Measurements from ENCODE around the gene YIF1A. TPM values are rescaled to one million over a fixed set of nuclear protein-coding genes. Genes with fewer than 3 reads are reported as not detected.

YIF1A gene
- total and polyA plus RNA-seq, 2 of the 4 experiments (the other 2 are of a cell fraction) = 128 to 207 TPM

GRCh38 chr11:66285250-66285947 is 3.5 kb downstream of the YIF1A start:
- dilution Hi-C loops (cut with HindIII; ENCODE audit: low sequenced_read_pairs, unreplicated experiment) = no loop called here
- H2BK120ac ChIP-seq (ENCODE audit: low read depth, low read length) = no peak overlapping the region
- intact Hi-C loops (cut with micrococcal nuclease) = no loop called here
- H3K18ac ChIP-seq (ENCODE audit: low read depth, low read length) = no peak overlapping the region
- no peak overlapping the region for H3K27ac ChIP-seq (ENCODE audit: insufficient read depth, low read length)
- no peak overlapping the region for H3K4me3 ChIP-seq (ENCODE audit: insufficient read depth, low read depth, low read length)
- ATAC-seq (ENCODE audit: low read depth) (no peak), DNase-seq (no peak)
- no peak overlapping the region for H2BK5ac ChIP-seq (ENCODE audit: low read depth, low read length, poor library complexity, severe bottlenecking)
- H3K9me3 ChIP-seq (ENCODE audit: control insufficient read depth, insufficient read depth, low read length) = no peaks in the 10 kb centered on the region
- 93% methylated on average over 4 of the region's 13 CpGs; no CpG with 5 or more reads in 1 of the 2 experiments for WGBS, 2 experiments (ENCODE audit: extremely low coverage in 2 of 2, insufficient read length in 1 of 2)
- CTCF ChIA-PET = no interaction called here
- H2AK5ac ChIP-seq (ENCODE audit: low read depth, low read length) = no peak overlapping the region
- peaks cover 13% of the 10 kb centered on the region for H3K4me1 ChIP-seq (ENCODE audit: control insufficient read depth, insufficient read depth, low read length)
- H3K9ac ChIP-seq (ENCODE audit: low read depth, low read length) = no peak overlapping the region
- no TSS peak for BruUV-seq (replicated peaks)
- H3K36me3 ChIP-seq (ENCODE audit: control insufficient read depth, insufficient read depth, low read length) = peaks cover 16% of the 10 kb centered on the region; the same call in 1 of the 2 replicates
- peaks cover 23% of the 10 kb centered on the region for H3K9me1 ChIP-seq (ENCODE audit: insufficient read depth, low read length)
- no peak overlapping the region for H2BK20ac ChIP-seq (ENCODE audit: low read depth, low read length)
- no peak overlapping the region for H3K4me2 ChIP-seq (ENCODE audit: low read depth, low read length)
- no peak overlapping the region for H4K8ac ChIP-seq (ENCODE audit: low read depth in 2 of 2, low read length in 2 of 2)
- H2AFZ ChIP-seq (replicated peaks; ENCODE audit: low read length, poor library complexity) = no peak overlapping the region
- H2BK15ac ChIP-seq (ENCODE audit: low read depth, low read length) = no peak overlapping the region
- H3K14ac ChIP-seq (replicated peaks; ENCODE audit: low read depth, low read length) = no peak overlapping the region
- H4K20me1 ChIP-seq (ENCODE audit: insufficient read depth, low read length) = peaks cover 39% of the 10 kb centered on the region
- no peak overlapping the region for H3K4ac ChIP-seq (ENCODE audit: low read depth, low read length)
- POLR2A ChIA-PET (ENCODE audit: unreplicated experiment) = no interaction called here
- no peaks in the 10 kb centered on the region for H3K27me3 ChIP-seq (ENCODE audit: control insufficient read depth, insufficient read depth, low read length)
- no peak overlapping the region for H4K91ac ChIP-seq (ENCODE audit: insufficient read depth, low read depth, low read length)
- TF ChIP-seq FOS (IDR thresholded peaks at IDR 0.05; ENCODE audit: low read depth, low read length) (no peak), MAFK (IDR thresholded peaks at IDR 0.05; ENCODE audit: low read depth, low read length) (no peak), MXI1 (IDR thresholded peaks at IDR 0.05; ENCODE audit: borderline replicate concordance, low read depth, low read length) (no peak), RFX5 (IDR thresholded peaks at IDR 0.05; ENCODE audit: low read depth, low read length) (no peak), RCOR1 (IDR thresholded peaks at IDR 0.05; ENCODE audit: insufficient replicate concordance, low read length) (no peak), BHLHE40 (IDR thresholded peaks at IDR 0.05; ENCODE audit: low read depth, low read length) (no peak), NFE2L2 (IDR thresholded peaks at IDR 0.05; ENCODE audit: low read depth, low read length) (no peak), CEBPB (IDR thresholded peaks at IDR 0.05; ENCODE audit: low read depth, low read length) (no peak), MAZ (IDR thresholded peaks at IDR 0.05; ENCODE audit: borderline replicate concordance, low read depth, low read length) (no peak), POLR2A (IDR thresholded peaks at IDR 0.05; ENCODE audit: low read depth, low read length) (no peak), CHD1 (IDR thresholded peaks at IDR 0.05; ENCODE audit: low read depth, low read length) (no peak), SMC3 (IDR thresholded peaks at IDR 0.05; ENCODE audit: low read depth, low read length) (no peak), RAD21 (IDR thresholded peaks at IDR 0.05; ENCODE audit: low read length) (no peak)
- TF ChIP-seq, protein P1, sequence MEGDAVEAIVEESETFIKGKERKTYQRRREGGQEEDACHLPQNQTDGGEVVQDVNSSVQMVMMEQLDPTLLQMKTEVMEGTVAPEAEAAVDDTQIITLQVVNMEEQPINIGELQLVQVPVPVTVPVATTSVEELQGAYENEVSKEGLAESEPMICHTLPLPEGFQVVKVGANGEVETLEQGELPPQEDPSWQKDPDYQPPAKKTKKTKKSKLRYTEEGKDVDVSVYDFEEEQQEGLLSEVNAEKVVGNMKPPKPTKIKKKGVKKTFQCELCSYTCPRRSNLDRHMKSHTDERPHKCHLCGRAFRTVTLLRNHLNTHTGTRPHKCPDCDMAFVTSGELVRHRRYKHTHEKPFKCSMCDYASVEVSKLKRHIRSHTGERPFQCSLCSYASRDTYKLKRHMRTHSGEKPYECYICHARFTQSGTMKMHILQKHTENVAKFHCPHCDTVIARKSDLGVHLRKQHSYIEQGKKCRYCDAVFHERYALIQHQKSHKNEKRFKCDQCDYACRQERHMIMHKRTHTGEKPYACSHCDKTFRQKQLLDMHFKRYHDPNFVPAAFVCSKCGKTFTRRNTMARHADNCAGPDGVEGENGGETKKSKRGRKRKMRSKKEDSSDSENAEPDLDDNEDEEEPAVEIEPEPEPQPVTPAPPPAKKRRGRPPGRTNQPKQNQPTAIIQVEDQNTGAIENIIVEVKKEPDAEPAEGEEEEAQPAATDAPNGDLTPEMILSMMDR (conservative IDR thresholded peaks at IDR 0.05; ENCODE audit: low read depth, low read length) = no peak
- TF ChIP-seq, protein P2, sequence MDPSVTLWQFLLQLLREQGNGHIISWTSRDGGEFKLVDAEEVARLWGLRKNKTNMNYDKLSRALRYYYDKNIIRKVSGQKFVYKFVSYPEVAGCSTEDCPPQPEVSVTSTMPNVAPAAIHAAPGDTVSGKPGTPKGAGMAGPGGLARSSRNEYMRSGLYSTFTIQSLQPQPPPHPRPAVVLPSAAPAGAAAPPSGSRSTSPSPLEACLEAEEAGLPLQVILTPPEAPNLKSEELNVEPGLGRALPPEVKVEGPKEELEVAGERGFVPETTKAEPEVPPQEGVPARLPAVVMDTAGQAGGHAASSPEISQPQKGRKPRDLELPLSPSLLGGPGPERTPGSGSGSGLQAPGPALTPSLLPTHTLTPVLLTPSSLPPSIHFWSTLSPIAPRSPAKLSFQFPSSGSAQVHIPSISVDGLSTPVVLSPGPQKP (IDR thresholded peaks at IDR 0.05; ENCODE audit: borderline replicate concordance, low read depth, low read length) = no peak
- TF ChIP-seq, protein P3, sequence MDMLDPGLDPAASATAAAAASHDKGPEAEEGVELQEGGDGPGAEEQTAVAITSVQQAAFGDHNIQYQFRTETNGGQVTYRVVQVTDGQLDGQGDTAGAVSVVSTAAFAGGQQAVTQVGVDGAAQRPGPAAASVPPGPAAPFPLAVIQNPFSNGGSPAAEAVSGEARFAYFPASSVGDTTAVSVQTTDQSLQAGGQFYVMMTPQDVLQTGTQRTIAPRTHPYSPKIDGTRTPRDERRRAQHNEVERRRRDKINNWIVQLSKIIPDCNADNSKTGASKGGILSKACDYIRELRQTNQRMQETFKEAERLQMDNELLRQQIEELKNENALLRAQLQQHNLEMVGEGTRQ (IDR thresholded peaks at IDR 0.05; ENCODE audit: low read depth, low read length) = no peak
- no peak overlapping the region for H2AK9ac ChIP-seq (replicated peaks; ENCODE audit: low read depth, low read length, poor library complexity)
- no peak overlapping the region for H3K56ac ChIP-seq (ENCODE audit: extremely low read depth, insufficient read depth, low read length)
- H3K23ac ChIP-seq (ENCODE audit: low read depth, low read length) = no peak overlapping the region
- H3K79me1 ChIP-seq (ENCODE audit: low read depth in 1 of 2, low read length in 2 of 2) = peaks cover 15 to 46% of the 10 kb centered on the region in 2 experiments; a peak in 3 of 4 replicates
- in situ Hi-C loops (cut with MboI; ENCODE audit: low sequenced_read_pairs) = no loop called here
- H4K5ac ChIP-seq (ENCODE audit: low read depth, low read length) = no peak overlapping the region
